ENCODE measurements around the gene TIGD3. TPM values are rescaled to one million over a fixed set of nuclear protein-coding genes. Genes with fewer than 3 reads are reported as not detected.

Gene TIGD3, protein sequence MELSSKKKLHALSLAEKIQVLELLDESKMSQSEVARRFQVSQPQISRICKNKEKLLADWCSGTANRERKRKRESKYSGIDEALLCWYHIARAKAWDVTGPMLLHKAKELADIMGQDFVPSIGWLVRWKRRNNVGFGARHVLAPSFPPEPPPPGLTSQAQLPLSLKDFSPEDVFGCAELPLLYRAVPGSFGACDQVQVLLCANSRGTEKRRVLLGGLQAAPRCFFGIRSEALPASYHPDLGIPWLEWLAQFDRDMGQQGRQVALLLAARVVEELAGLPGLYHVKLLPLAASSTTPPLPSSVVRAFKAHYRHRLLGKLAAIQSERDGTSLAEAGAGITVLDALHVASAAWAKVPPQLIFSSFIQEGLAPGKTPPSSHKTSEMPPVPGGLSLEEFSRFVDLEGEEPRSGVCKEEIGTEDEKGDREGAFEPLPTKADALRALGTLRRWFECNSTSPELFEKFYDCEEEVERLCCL
- 3.6 TPM for total RNA-seq

GRCh38 chr11:65354265-65355012, at the start of gene TIGD3:
Gene TIGD3 (plus strand): TSS chr11:65354751. CDS start chr11:65355809, 1,058 bp downstream.

GRCh38 chr11:65314501-65315203, 39.9 kb upstream of the TIGD3 start, which contains the start of gene CDC42EP2:
Gene CDC42EP2 (plus strand): TSS chr11:65314866. CDS start chr11:65320899, 6,033 bp downstream.

DNA sequence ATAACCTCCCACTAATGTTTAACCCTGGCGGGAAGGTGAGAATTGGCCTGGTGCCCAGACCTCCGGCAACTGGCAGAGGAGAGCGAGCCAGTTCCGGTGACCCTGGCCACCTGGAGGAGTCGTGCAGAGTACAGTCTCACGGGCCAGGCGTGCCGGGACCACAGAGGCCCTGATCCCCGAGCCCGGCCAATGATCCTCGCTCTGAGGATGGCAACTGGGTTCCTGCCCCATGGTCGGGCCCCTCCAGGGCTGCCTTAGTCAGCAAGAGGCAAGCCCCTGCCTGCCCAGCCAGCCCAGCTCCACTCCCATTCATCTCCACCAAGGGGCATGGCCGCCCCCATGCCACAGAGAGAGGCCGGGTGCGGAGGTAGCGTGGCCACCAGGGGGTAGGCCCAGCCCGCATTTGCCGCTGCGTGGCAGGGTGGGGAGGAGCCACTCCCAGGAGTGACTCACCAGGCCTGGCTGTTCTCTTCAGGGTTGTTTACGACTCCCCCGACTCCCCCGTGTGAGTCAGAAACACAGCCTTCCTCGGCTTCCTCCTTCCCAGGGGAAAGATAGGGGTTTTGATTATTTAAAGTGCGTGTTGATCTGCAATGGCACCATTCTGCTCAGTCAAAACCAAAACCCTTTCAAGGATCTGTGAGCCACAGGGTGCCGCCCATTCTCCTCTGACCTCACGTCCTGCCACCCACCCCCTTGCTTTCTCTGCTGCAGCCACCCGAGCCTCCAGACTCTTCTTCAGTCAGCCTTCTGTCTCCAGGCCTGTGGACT, 27.7 kb downstream of the TIGD3 start, which contains the start of gene SLC25A45:
SLC25A45 (minus strand) TSS at position 614 of the 771 bp plus-strand sequence. CDS start 695 bp downstream, outside the sequence.

DNA sequence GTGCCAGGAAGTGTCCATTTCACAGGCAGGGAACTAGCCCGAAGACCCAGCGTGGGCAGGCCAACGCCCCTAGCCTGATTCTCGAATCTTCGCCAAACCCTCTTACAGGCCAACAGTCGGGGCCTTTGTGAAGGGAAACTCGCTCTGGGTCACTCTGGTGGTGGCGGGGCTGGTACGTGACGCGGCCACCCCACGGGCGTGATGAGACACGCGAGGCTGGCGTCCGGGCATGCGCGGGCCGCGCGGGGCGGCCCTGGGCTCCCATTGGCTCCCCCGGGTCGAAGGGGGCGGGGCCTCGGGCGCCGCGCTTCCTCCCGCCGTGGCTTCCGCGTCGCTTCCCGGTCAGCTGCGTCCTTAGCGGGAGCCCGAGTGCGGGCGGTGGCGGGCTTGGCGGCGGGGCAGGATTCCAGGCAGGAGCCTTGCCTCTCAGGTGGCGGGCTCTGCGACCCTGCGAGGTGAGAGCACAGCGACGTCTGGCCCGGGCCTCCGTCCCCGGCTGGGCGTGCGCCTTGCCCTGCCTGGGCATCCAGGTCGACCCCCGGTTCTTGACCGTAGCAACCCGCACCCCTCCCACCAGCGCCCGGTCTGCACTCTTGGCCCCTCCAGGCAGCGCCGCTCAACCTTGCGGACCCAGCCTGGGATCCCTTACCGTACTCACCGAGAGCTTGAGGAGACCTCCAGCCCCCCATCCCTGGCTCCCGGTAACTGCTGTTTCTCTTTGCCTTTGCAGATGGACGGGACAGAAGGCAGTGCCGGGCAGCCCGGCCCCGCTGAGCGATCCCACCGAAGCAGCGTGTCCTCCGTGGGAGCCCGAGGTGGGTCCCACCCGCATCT, 32.0 kb downstream of the TIGD3 start, which contains the start of gene FRMD8:
FRMD8 (plus strand) TSS at position 331 of the 834 bp plus-strand sequence; CDS start at position 731, 400 bp downstream.

Other genes with a start within 250 kb of the TIGD3 start
- gene TM7SF2, start 242.9 kb upstream of the TIGD3 start, total RNA-seq: 45.1 TPM
- 6.6 TPM for gene ZNHIT2, start 237.1 kb upstream of the TIGD3 start, total RNA-seq
- gene FAU, start 232.6 kb upstream of the TIGD3 start, total RNA-seq: 256 TPM
- gene MRPL49, start 232.4 kb upstream of the TIGD3 start, total RNA-seq: 62.3 TPM
- gene SYVN1, start 220.2 kb upstream of the TIGD3 start, total RNA-seq: 29.2 TPM
- gene SPDYC, start 184.5 kb upstream of the TIGD3 start, total RNA-seq: not detected
- 91.5 TPM for gene CAPN1, start 172.8 kb upstream of the TIGD3 start, total RNA-seq
- gene POLA2, start 92.8 kb upstream of the TIGD3 start, total RNA-seq: 8.9 TPM
- gene CDC42EP2, start 39.9 kb upstream of the TIGD3 start, total RNA-seq: 12.8 TPM
- 60.6 TPM for gene DPF2, start 20.9 kb upstream of the TIGD3 start, total RNA-seq
- gene SLC25A45, start 27.9 kb downstream of the TIGD3 start, total RNA-seq: 3.5 TPM
- gene FRMD8, start 31.9 kb downstream of the TIGD3 start, total RNA-seq: 35.2 TPM
- gene NEAT1, start 68.0 kb downstream of the TIGD3 start, total RNA-seq: 82.1 TPM
- gene MALAT1, start 144.3 kb downstream of the TIGD3 start, total RNA-seq: 30,401 TPM
- 57.6 TPM for gene SCYL1, start 170.3 kb downstream of the TIGD3 start, total RNA-seq
- gene LTBP3, start 203.6 kb downstream of the TIGD3 start, total RNA-seq: 190 TPM
- 28.4 TPM for gene ZNRD2, start 215.7 kb downstream of the TIGD3 start, total RNA-seq
- gene FAM89B, start 217.8 kb downstream of the TIGD3 start, total RNA-seq: 17.2 TPM
- gene EHBP1L1, start 221.3 kb downstream of the TIGD3 start, total RNA-seq: 51.2 TPM
- gene KCNK7, start 241.0 kb downstream of the TIGD3 start, total RNA-seq: 0.99 TPM